GM12892 (cell line): Measurements from ENCODE around the gene CIAO2A.

Experiments
- POLR2A ChIP-seq: IDR thresholded peaks from 2 replicates; pipeline ENCODE4 v1.6.1; 2011; ENCODE audit warnings: low read depth, low read length, control low read depth
- POLR2AphosphoS5 ChIP-seq: IDR thresholded peaks from 2 replicates; pipeline ENCODE4 v1.6.1; 2011; ENCODE audit warnings: low read depth, low read length, control low read depth
- TAF1 ChIP-seq: IDR thresholded peaks from 2 replicates; pipeline ENCODE4 v1.6.1; 2011; ENCODE audit warnings: low read depth, mild to moderate bottlenecking, control low read depth, low read length, borderline replicate concordance

DNA sequence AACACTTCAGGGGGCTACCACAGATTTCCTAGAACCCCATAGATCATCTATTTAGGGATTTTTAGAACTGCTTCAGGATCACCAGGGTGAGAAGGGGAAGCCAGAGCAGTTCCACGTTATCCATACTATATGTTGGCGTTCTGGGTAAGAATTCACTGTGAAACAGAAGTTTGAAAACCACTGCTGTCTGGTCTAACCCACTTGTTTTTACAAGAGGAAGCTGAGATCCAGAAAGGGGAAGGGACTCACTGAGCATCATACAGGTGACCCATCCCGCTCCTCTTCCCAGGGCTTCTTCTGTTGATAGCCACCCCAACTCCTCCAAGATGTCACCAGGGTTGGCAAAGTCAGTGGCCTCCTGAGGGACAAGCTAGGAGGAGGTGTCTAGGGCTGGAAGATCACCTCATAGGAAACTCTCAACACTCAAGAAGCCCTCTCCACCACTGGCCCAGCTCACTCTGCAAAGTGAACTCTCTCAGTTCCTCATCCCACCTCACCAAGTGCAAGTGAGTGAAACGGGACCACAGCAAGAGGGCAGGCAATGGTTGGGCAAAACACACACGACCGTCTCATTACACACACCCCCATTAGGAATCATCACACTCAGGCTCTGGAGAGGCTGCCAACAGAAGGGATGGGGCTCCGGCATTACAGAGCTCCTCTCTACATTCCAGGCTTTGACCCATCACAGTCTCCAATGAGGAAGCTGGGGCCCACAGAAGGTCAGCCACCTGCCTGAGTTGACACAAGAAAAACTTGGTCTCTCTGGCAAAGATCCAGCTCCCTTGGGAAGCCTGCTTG, 49.1 kb downstream of the CIAO2A start:
- TF ChIP-seq POLR2A = no peak
- TF ChIP-seq TAF1 = no peak
- no peak for TF ChIP-seq POLR2AphosphoS5
